Neural cell (in vitro differentiated cells): ENCODE measurements around the gene MRGPRE.
"Not testable (repeated sequence)": the region's sequence is repeated elsewhere in the genome, so short reads cannot be mapped to it uniquely, and the experiment has no call there.

Experiments used
- EP300 ChIP-seq: fragments of 450-650 bp; conservative IDR thresholded peaks from 2 replicates; pipeline ENCODE4 v1.6.1; 2014; ENCODE audit warnings: antibody characterized with exemption, mild to moderate bottlenecking, moderate library complexity; ENCODE audit not compliant: poor library complexity, severe bottlenecking
- EZH2 ChIP-seq: fragments of 200-600, 300-800 bp; shearing (Covaris generic), sonication (generic); IDR thresholded peaks from 2 replicates; pipeline ENCODE4 v1.6.1; 2014; ENCODE audit warnings: antibody characterized with exemption, low read length, borderline replicate concordance, mild to moderate bottlenecking; ENCODE audit not compliant: insufficient read depth, poor library complexity, severe bottlenecking
- POLR2AphosphoS5 ChIP-seq: IDR thresholded peaks from 2 replicates; pipeline ENCODE4 v1.6.1; 2012
- RAD21 ChIP-seq: fragments of 450-650 bp; conservative IDR thresholded peaks from 2 replicates; pipeline ENCODE4 v1.6.1; 2014; ENCODE audit warnings: antibody characterized with exemption, mild to moderate bottlenecking, moderate library complexity
- SMC3 ChIP-seq: fragments of 450-650 bp; conservative IDR thresholded peaks from 2 replicates; pipeline ENCODE4 v1.6.1; 2014; ENCODE audit warnings: antibody characterized with exemption, mild to moderate bottlenecking, moderate library complexity; ENCODE audit not compliant: poor library complexity
- TAF1 ChIP-seq: IDR thresholded peaks from 2 replicates; pipeline ENCODE4 v1.6.1; 2012; ENCODE audit warnings: low read depth
- TF ChIP-seq, protein P1 (sequence below): fragments of 450-650 bp; IDR thresholded peaks from 2 replicates; pipeline ENCODE4 v1.5.1; 2014; ENCODE audit warnings: antibody characterized with exemption, mild to moderate bottlenecking, moderate library complexity; ENCODE audit not compliant: poor library complexity, severe bottlenecking
- TF ChIP-seq, protein P2 (sequence below): IDR thresholded peaks from 2 replicates; pipeline ENCODE4 v1.6.1; 2012; ENCODE audit warnings: borderline replicate concordance

DNA sequence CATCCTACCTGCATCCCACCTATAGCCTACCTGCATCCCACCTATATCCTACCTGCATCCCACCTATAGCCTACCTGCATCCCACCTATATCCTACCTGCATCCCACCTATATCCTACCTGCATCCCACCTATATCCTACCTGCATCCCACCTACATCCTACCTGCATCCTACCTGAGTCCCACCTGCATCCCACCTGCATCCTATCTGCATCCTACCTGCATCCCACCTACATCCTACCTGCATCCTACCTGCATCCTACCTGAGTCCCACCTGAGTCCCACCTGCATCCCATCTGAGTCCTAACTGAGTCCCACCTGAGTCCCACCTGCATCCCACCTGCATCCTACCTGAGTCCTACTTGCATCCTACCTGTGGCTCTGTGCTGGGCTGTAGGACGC lies 25.3 kb upstream of the MRGPRE start:
- TF ChIP-seq, protein P1, sequence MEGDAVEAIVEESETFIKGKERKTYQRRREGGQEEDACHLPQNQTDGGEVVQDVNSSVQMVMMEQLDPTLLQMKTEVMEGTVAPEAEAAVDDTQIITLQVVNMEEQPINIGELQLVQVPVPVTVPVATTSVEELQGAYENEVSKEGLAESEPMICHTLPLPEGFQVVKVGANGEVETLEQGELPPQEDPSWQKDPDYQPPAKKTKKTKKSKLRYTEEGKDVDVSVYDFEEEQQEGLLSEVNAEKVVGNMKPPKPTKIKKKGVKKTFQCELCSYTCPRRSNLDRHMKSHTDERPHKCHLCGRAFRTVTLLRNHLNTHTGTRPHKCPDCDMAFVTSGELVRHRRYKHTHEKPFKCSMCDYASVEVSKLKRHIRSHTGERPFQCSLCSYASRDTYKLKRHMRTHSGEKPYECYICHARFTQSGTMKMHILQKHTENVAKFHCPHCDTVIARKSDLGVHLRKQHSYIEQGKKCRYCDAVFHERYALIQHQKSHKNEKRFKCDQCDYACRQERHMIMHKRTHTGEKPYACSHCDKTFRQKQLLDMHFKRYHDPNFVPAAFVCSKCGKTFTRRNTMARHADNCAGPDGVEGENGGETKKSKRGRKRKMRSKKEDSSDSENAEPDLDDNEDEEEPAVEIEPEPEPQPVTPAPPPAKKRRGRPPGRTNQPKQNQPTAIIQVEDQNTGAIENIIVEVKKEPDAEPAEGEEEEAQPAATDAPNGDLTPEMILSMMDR: not testable (repeated sequence)
- TF ChIP-seq POLR2AphosphoS5, EZH2, EP300, TAF1, RAD21, SMC3: not testable (repeated sequence)
- TF ChIP-seq, protein P2, sequence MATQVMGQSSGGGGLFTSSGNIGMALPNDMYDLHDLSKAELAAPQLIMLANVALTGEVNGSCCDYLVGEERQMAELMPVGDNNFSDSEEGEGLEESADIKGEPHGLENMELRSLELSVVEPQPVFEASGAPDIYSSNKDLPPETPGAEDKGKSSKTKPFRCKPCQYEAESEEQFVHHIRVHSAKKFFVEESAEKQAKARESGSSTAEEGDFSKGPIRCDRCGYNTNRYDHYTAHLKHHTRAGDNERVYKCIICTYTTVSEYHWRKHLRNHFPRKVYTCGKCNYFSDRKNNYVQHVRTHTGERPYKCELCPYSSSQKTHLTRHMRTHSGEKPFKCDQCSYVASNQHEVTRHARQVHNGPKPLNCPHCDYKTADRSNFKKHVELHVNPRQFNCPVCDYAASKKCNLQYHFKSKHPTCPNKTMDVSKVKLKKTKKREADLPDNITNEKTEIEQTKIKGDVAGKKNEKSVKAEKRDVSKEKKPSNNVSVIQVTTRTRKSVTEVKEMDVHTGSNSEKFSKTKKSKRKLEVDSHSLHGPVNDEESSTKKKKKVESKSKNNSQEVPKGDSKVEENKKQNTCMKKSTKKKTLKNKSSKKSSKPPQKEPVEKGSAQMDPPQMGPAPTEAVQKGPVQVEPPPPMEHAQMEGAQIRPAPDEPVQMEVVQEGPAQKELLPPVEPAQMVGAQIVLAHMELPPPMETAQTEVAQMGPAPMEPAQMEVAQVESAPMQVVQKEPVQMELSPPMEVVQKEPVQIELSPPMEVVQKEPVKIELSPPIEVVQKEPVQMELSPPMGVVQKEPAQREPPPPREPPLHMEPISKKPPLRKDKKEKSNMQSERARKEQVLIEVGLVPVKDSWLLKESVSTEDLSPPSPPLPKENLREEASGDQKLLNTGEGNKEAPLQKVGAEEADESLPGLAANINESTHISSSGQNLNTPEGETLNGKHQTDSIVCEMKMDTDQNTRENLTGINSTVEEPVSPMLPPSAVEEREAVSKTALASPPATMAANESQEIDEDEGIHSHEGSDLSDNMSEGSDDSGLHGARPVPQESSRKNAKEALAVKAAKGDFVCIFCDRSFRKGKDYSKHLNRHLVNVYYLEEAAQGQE: not testable (repeated sequence)
